HEK293 (cell line): ENCODE measurements around the gene ELOVL1.
A peak's percentile ranks its signal among the peaks of the same experiment; 100 is the strongest.

Experiments used
- BCL11A ChIP-seq: fragments of 450-650 bp; formaldehyde crosslinking; IDR thresholded peaks from 2 replicates; pipeline ENCODE4 v1.5.1; 2016; ENCODE audit warnings: low read depth, missing biosample characterization, missing genetic modification characterization
- HOXA7 ChIP-seq: sonication (generic); formaldehyde crosslinking; IDR thresholded peaks from 2 replicates; pipeline ENCODE4 v1.8.1; 2022; ENCODE audit warnings: missing genetic modification reagents, borderline replicate concordance
- IKZF3 ChIP-seq: fragments of 450-650 bp; IDR thresholded peaks from 2 replicates; pipeline ENCODE4 v1.5.0; 2018; ENCODE audit warnings: missing biosample characterization, mild to moderate bottlenecking, missing genetic modification characterization, moderate library complexity
- KLF1 ChIP-seq: fragments of 450-650 bp; formaldehyde crosslinking; IDR thresholded peaks from 2 replicates; pipeline ENCODE4 v1.5.1; 2016; ENCODE audit warnings: missing biosample characterization, missing genetic modification characterization
- KLF9 ChIP-seq: fragments of 450-650 bp; formaldehyde crosslinking; IDR thresholded peaks from 2 replicates; pipeline ENCODE4 v1.5.1; 2016; ENCODE audit warnings: missing biosample characterization, missing genetic modification characterization, low read depth
- OVOL3 ChIP-seq: fragments of 450-650 bp; formaldehyde crosslinking; IDR thresholded peaks from 2 replicates; pipeline ENCODE4 v1.5.1; 2016; ENCODE audit warnings: missing biosample characterization, missing genetic modification characterization
- PRDM1 ChIP-seq: fragments of 450-650 bp; formaldehyde crosslinking; IDR thresholded peaks from 2 replicates; pipeline ENCODE4; 2016; ENCODE audit warnings: missing biosample characterization, missing genetic modification characterization
- SALL2 ChIP-seq: fragments of 450-650 bp; formaldehyde crosslinking; IDR thresholded peaks from 2 replicates; pipeline ENCODE4 v1.5.0; 2017; ENCODE audit warnings: missing biosample characterization, mild to moderate bottlenecking, missing genetic modification characterization, borderline replicate concordance
- YY2 ChIP-seq: fragments of 450-650 bp; formaldehyde crosslinking; IDR thresholded peaks from 2 replicates; pipeline ENCODE4 v1.5.1; 2016; ENCODE audit warnings: missing biosample characterization, missing genetic modification characterization
- ZBTB20 ChIP-seq: fragments of 450-650 bp; formaldehyde crosslinking; IDR thresholded peaks from 2 replicates; pipeline ENCODE4 v1.5.1; 2016; ENCODE audit warnings: missing biosample characterization, missing genetic modification characterization
- ZNF138 ChIP-seq: fragments of 450-650 bp; formaldehyde crosslinking; IDR thresholded peaks from 2 replicates; pipeline ENCODE4 v1.5.1; 2016; ENCODE audit warnings: missing biosample characterization, missing genetic modification characterization, borderline replicate concordance
- ZNF146 ChIP-seq: fragments of 450-650 bp; formaldehyde crosslinking; IDR thresholded peaks from 2 replicates; pipeline ENCODE4 v1.5.1; 2016; ENCODE audit warnings: missing biosample characterization, missing genetic modification characterization
- ZNF202 ChIP-seq: fragments of 450-650 bp; formaldehyde crosslinking; IDR thresholded peaks from 2 replicates; pipeline ENCODE4 v1.5.1; 2016; ENCODE audit warnings: missing biosample characterization, missing genetic modification characterization, borderline replicate concordance
- ZNF23 ChIP-seq: fragments of 450-650 bp; formaldehyde crosslinking; IDR thresholded peaks from 2 replicates; pipeline ENCODE4 v1.5.1; 2016; ENCODE audit warnings: missing biosample characterization, missing genetic modification characterization, borderline replicate concordance
- ZNF24 ChIP-seq: fragments of 450-650 bp; formaldehyde crosslinking; IDR thresholded peaks from 2 replicates; pipeline ENCODE4 v1.5.1; 2016; ENCODE audit warnings: missing biosample characterization, missing genetic modification characterization
- ZNF311 ChIP-seq: fragments of 450-650 bp; formaldehyde crosslinking; IDR thresholded peaks from 2 replicates; pipeline ENCODE4 v1.5.1; 2017; ENCODE audit warnings: missing biosample characterization, missing genetic modification characterization, borderline replicate concordance
- ZNF324 ChIP-seq: fragments of 450-650 bp; formaldehyde crosslinking; IDR thresholded peaks from 2 replicates; pipeline ENCODE4 v1.5.1; 2016; ENCODE audit warnings: missing biosample characterization, missing genetic modification characterization
- ZNF426 ChIP-seq: fragments of 450-650 bp; formaldehyde crosslinking; IDR thresholded peaks from 2 replicates; pipeline ENCODE4 v1.5.1; 2017; ENCODE audit warnings: missing biosample characterization, missing genetic modification characterization, mild to moderate bottlenecking, inconsistent platforms, moderate library complexity
- ZNF48 ChIP-seq: fragments of 450-650 bp; formaldehyde crosslinking; IDR thresholded peaks from 2 replicates; pipeline ENCODE4 v1.5.1; 2016; ENCODE audit warnings: missing biosample characterization, missing genetic modification characterization
- ZNF558 ChIP-seq: fragments of 450-650 bp; formaldehyde crosslinking; IDR thresholded peaks from 2 replicates; pipeline ENCODE4 v1.5.1; 2016; ENCODE audit warnings: missing biosample characterization, missing genetic modification characterization
- ZNF600 ChIP-seq: fragments of 450-650 bp; formaldehyde crosslinking; IDR thresholded peaks from 2 replicates; pipeline ENCODE4 v1.5.1; 2016; ENCODE audit warnings: missing biosample characterization, missing genetic modification characterization
- ZNF776 ChIP-seq: fragments of 450-650 bp; formaldehyde crosslinking; IDR thresholded peaks from 2 replicates; pipeline ENCODE4 v1.5.0; 2017; ENCODE audit warnings: missing biosample characterization, missing genetic modification characterization, borderline replicate concordance
- TF ChIP-seq, protein P1 (sequence below): fragments of 450-650 bp; formaldehyde crosslinking; IDR thresholded peaks from 2 replicates; pipeline ENCODE4 v1.5.1; 2016; ENCODE audit warnings: missing biosample characterization, missing genetic modification characterization
- TF ChIP-seq, protein P2 (sequence below): fragments of 450-650 bp; formaldehyde crosslinking; IDR thresholded peaks from 2 replicates; pipeline ENCODE4 v1.5.1; 2016; ENCODE audit warnings: missing biosample characterization, missing genetic modification characterization
- TF ChIP-seq, protein P3 (sequence below): fragments of 450-650 bp; formaldehyde crosslinking; IDR thresholded peaks from 2 replicates; pipeline ENCODE4 v1.5.1; 2016; ENCODE audit warnings: missing biosample characterization, missing genetic modification characterization
- TF ChIP-seq, protein P4 (sequence below): fragments of 450-650 bp; formaldehyde crosslinking; IDR thresholded peaks from 2 replicates; pipeline ENCODE4 v1.5.1; 2016; ENCODE audit warnings: missing biosample characterization, missing genetic modification characterization
- TF ChIP-seq, protein P5 (sequence below): fragments of 450-650 bp; formaldehyde crosslinking; IDR thresholded peaks from 2 replicates; pipeline ENCODE4 v1.5.1; 2016; ENCODE audit warnings: missing biosample characterization, missing genetic modification characterization
- TF ChIP-seq, protein P6 (sequence below): IDR thresholded peaks from 2 replicates; pipeline ENCODE4 v1.6.1; 2011; ENCODE audit warnings: mild to moderate bottlenecking, low read depth, low read length, borderline replicate concordance
- TF ChIP-seq, protein P7 (sequence below): fragments of 450-650 bp; formaldehyde crosslinking; IDR thresholded peaks from 2 replicates; pipeline ENCODE4 v1.5.1; 2016; ENCODE audit warnings: missing biosample characterization, missing genetic modification characterization

The ELOVL1 gene

DNA sequence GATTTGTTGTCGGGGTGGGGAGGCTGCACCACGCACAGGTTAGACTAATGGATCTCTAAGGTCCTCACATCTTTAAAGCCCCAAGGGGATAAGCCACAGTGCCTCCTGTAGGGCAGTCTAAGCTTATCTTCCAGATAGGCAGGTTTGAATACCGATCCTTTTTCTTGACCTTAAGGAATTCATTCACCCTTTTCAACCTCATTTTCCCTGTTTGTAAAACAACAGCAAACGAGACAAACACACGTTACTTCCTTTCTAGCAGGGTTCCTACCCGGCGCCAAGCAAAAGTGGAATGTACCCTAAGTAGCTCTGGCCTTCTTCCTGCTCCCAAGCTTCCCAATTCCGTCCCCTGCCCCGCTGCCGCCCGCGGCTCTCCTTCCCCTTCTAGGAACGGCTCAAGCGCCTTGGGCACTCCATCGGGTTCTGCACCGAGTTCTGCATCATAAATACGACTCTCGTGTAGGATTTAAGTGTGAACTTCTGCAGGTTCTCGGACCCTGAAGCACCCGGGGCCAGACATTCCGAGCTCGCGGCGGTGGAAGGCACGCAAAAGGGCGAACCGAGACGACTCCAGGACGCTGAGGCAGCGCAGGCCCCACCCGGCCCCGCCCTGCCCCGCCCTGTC lies 9.6 kb downstream of the ELOVL1 start (continued):
- TF ChIP-seq, protein P1, sequence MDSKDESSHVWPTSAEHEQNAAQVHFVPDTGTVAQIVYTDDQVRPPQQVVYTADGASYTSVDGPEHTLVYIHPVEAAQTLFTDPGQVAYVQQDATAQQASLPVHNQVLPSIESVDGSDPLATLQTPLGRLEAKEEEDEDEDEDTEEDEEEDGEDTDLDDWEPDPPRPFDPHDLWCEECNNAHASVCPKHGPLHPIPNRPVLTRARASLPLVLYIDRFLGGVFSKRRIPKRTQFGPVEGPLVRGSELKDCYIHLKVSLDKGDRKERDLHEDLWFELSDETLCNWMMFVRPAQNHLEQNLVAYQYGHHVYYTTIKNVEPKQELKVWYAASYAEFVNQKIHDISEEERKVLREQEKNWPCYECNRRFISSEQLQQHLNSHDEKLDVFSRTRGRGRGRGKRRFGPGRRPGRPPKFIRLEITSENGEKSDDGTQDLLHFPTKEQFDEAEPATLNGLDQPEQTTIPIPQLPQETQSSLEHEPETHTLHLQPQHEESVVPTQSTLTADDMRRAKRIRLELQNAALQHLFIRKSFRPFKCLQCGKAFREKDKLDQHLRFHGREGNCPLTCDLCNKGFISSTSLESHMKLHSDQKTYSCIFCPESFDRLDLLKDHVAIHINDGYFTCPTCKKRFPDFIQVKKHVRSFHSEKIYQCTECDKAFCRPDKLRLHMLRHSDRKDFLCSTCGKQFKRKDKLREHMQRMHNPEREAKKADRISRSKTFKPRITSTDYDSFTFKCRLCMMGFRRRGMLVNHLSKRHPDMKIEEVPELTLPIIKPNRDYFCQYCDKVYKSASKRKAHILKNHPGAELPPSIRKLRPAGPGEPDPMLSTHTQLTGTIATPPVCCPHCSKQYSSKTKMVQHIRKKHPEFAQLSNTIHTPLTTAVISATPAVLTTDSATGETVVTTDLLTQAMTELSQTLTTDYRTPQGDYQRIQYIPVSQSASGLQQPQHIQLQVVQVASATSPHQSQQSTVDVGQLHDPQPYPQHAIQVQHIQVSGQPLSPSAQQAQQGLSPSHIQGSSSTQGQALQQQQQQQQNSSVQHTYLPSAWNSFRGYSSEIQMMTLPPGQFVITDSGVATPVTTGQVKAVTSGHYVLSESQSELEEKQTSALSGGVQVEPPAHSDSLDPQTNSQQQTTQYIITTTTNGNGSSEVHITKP (tag by site-specific recombination) = peak; percentile 93
- TF ChIP-seq ZNF24 (0 out of 2 replicates have a peak, but pooled peaks have one; percentile 18), ZNF138 (no peak), SALL2 (tag by site-specific recombination) (no peak), ZNF202 (tag by site-specific recombination) (no peak), PRDM1 (0 out of 2 replicates have a peak, but pooled peaks have one; percentile 38), IKZF3 (tag by site-specific recombination) (peak; percentile 70), BCL11A (no peak), ZNF324 (tag by site-specific recombination) (peak; percentile 28; the same call in 1 of the 2 replicates), ZNF776 (tag by site-specific recombination) (no peak), ZNF48 (tag by site-specific recombination) (no peak), ZNF600 (peak; percentile 100), KLF1 (tag by site-specific recombination) (peak; percentile 97), HOXA7 (CRISPR knock-in tag) (no peak), KLF9 (no peak), ZNF23 (tag by site-specific recombination) (no peak), ZNF146 (tag by site-specific recombination) (no peak), ZNF426 (tag by site-specific recombination) (no peak), OVOL3 (tag by site-specific recombination) (no peak), ZBTB20 (tag by site-specific recombination) (peak; percentile 76), YY2 (tag by site-specific recombination) (no peak), ZNF558 (tag by site-specific recombination) (0 out of 2 replicates have a peak, but pooled peaks have one; percentile 10), ZNF311 (tag by site-specific recombination) (no peak)
- TF ChIP-seq, protein P2, sequence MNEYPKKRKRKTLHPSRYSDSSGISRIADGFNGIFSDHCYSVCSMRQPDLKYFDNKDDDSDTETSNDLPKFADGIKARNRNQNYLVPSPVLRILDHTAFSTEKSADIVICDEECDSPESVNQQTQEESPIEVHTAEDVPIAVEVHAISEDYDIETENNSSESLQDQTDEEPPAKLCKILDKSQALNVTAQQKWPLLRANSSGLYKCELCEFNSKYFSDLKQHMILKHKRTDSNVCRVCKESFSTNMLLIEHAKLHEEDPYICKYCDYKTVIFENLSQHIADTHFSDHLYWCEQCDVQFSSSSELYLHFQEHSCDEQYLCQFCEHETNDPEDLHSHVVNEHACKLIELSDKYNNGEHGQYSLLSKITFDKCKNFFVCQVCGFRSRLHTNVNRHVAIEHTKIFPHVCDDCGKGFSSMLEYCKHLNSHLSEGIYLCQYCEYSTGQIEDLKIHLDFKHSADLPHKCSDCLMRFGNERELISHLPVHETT (tag by site-specific recombination) = no peak; the same call in 1 of the 2 replicates
- TF ChIP-seq, protein P3, sequence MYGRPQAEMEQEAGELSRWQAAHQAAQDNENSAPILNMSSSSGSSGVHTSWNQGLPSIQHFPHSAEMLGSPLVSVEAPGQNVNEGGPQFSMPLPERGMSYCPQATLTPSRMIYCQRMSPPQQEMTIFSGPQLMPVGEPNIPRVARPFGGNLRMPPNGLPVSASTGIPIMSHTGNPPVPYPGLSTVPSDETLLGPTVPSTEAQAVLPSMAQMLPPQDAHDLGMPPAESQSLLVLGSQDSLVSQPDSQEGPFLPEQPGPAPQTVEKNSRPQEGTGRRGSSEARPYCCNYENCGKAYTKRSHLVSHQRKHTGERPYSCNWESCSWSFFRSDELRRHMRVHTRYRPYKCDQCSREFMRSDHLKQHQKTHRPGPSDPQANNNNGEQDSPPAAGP = peak; percentile 51; the same call in 1 of the 2 replicates
- TF ChIP-seq, protein P4, sequence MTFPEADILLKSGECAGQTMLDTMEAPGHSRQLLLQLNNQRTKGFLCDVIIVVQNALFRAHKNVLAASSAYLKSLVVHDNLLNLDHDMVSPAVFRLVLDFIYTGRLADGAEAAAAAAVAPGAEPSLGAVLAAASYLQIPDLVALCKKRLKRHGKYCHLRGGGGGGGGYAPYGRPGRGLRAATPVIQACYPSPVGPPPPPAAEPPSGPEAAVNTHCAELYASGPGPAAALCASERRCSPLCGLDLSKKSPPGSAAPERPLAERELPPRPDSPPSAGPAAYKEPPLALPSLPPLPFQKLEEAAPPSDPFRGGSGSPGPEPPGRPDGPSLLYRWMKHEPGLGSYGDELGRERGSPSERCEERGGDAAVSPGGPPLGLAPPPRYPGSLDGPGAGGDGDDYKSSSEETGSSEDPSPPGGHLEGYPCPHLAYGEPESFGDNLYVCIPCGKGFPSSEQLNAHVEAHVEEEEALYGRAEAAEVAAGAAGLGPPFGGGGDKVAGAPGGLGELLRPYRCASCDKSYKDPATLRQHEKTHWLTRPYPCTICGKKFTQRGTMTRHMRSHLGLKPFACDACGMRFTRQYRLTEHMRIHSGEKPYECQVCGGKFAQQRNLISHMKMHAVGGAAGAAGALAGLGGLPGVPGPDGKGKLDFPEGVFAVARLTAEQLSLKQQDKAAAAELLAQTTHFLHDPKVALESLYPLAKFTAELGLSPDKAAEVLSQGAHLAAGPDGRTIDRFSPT (tag by site-specific recombination) = no peak
- TF ChIP-seq, protein P5, sequence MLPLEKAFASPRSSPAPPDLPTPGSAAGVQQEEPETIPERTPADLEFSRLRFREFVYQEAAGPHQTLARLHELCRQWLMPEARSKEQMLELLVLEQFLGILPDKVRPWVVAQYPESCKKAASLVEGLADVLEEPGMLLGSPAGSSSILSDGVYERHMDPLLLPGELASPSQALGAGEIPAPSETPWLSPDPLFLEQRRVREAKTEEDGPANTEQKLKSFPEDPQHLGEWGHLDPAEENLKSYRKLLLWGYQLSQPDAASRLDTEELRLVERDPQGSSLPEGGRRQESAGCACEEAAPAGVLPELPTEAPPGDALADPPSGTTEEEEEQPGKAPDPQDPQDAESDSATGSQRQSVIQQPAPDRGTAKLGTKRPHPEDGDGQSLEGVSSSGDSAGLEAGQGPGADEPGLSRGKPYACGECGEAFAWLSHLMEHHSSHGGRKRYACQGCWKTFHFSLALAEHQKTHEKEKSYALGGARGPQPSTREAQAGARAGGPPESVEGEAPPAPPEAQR (tag by site-specific recombination) = no peak
- TF ChIP-seq, protein P6, sequence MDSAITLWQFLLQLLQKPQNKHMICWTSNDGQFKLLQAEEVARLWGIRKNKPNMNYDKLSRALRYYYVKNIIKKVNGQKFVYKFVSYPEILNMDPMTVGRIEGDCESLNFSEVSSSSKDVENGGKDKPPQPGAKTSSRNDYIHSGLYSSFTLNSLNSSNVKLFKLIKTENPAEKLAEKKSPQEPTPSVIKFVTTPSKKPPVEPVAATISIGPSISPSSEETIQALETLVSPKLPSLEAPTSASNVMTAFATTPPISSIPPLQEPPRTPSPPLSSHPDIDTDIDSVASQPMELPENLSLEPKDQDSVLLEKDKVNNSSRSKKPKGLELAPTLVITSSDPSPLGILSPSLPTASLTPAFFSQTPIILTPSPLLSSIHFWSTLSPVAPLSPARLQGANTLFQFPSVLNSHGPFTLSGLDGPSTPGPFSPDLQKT = no peak
- TF ChIP-seq, protein P7, sequence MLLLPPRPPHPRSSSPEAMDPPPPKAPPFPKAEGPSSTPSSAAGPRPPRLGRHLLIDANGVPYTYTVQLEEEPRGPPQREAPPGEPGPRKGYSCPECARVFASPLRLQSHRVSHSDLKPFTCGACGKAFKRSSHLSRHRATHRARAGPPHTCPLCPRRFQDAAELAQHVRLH = no peak
